HUDEP-2 (cell line): Measurements from ENCODE around the gene CENPK.
A peak's percentile ranks its signal among the peaks of the same experiment; 100 is the strongest.
"Not testable (repeated sequence)": the region's sequence is repeated elsewhere in the genome, so short reads cannot be mapped to it uniquely, and the experiment has no call there.

ENCODE experiments used
- DNase-seq, 76 experiments: peaks; one replicate each; lab custom pipeline; 2025; ENCODE audit not compliant: unreplicated experiment in 76 of 76; lab: John Stamatoyannopoulos, UW

CENPK gene

GRCh38 chr5:65562731-65563701 lies at the start of gene CENPK, which contains the start of gene PPWD1:
Gene CENPK (minus strand): TSS chr5:65563168. CDS start chr5:65554907, 8,261 bp downstream.
Gene PPWD1 (plus strand): TSS chr5:65563296. CDS start chr5:65563311, 15 bp downstream.
- DNase-seq, result peak in 75 of 76 experiments; percentile 47 to 95 (median 90)

- DNase-seq, result no peak
Observed at GRCh38 chr5:65612298-65612907, 49.4 kb upstream of the CENPK start.

GRCh38 chr5:65611524-65611923 lies 48.6 kb upstream of the CENPK start:
- no peak for DNase-seq

GRCh38 chr5:65601761-65602160 lies 38.8 kb upstream of the CENPK start:
- not testable (repeated sequence) for DNase-seq

GRCh38 chr5:65588694-65589093 lies 25.7 kb upstream of the CENPK start:
- DNase-seq, result no peak

- no peak for DNase-seq
Observed at GRCh38 chr5:65577141-65577540, 14.2 kb upstream of the CENPK start.

GRCh38 chr5:65570598-65571226 lies 7.7 kb upstream of the CENPK start:
- DNase-seq, result no peak

GRCh38 chr5:65566505-65566904 lies 3.5 kb upstream of the CENPK start:
- no peak for DNase-seq

GRCh38 chr5:65563777-65564176 lies 809 bp upstream of the CENPK start:
- DNase-seq, result no peak

GRCh38 chr5:65556718-65557117 lies 6.2 kb downstream of the CENPK start:
- DNase-seq, result no peak

GRCh38 chr5:65556181-65556580 lies 6.8 kb downstream of the CENPK start:
- no peak for DNase-seq

GRCh38 chr5:65555287-65555686 lies 7.7 kb downstream of the CENPK start:
- no peak for DNase-seq

- DNase-seq, result no peak
Observed at GRCh38 chr5:65553941-65554340, 9.0 kb downstream of the CENPK start.

- no peak for DNase-seq
Observed at GRCh38 chr5:65548281-65548680, 14.7 kb downstream of the CENPK start.

- no peak for DNase-seq
Observed at GRCh38 chr5:65546141-65546540, 16.8 kb downstream of the CENPK start.

GRCh38 chr5:65544473-65544872 lies 18.5 kb downstream of the CENPK start:
- DNase-seq, result no peak

- peak in 12 of 76 experiments; percentile 3 to 49 (median 13) for DNase-seq
Observed at GRCh38 chr5:65539827-65540226, 23.1 kb downstream of the CENPK start.

GRCh38 chr5:65535529-65535987 lies 27.4 kb downstream of the CENPK start:
- no peak for DNase-seq

- no peak for DNase-seq
Observed at GRCh38 chr5:65530904-65531303, 32.1 kb downstream of the CENPK start.

GRCh38 chr5:65525726-65526125 lies 37.2 kb downstream of the CENPK start:
- no peak for DNase-seq
